ENCODE measurements around the gene CDKL5. TPM values are rescaled to one million over a fixed set of nuclear protein-coding genes. Genes with fewer than 3 reads are reported as not detected.

Gene CDKL5
- total and polyA plus RNA-seq, 3 experiments from 2014 or later, result 1.2 to 2.6 (median 1.5) TPM

GRCh38 chrX:18537068-18537467 lies 111.7 kb downstream of the CDKL5 start:
- no peak overlapping the region for H3K27ac ChIP-seq (ENCODE audit: low read depth, low read length)
- peaks cover 0 to 3% of the 10 kb centered on the region in 2 donors for H3K27me3 Mint-ChIP-seq
- H3K36me3 Mint-ChIP-seq, result peaks cover 1 to 6% (median 4%) of the 10 kb centered on the region in 3 donors
- ChIA-PET POLR2A (no interaction called here), CTCF (no interaction called here)
- H3K4me1 Mint-ChIP-seq, result peaks cover 0 to 5% (median 0%) of the 10 kb centered on the region in 3 donors
- H3K4me3 Mint-ChIP-seq, result no peak overlapping the region
- H3K9me3 ChIP-seq (ENCODE audit: low read length), result no peaks in the 10 kb centered on the region
- H3K4me1 ChIP-seq (ENCODE audit: insufficient read depth, low read length), result no peaks in the 10 kb centered on the region
- no peak overlapping the region for H3K4me3 ChIP-seq (ENCODE audit: low read length)
- DNase-seq, result no peak
- H3K27me3 ChIP-seq (ENCODE audit: insufficient read depth, low read length, poor library complexity, severe bottlenecking), result no peaks in the 10 kb centered on the region
- no peaks in the 10 kb centered on the region for H3K36me3 ChIP-seq (ENCODE audit: insufficient read depth, low read length)
- peaks cover 0 to 8% (median 3%) of the 10 kb centered on the region in 5 donors for H3K9me3 Mint-ChIP-seq
- H3K27ac Mint-ChIP-seq, result no peak overlapping the region

GRCh38 chrX:18537524-18537923 lies 112.1 kb downstream of the CDKL5 start:
- ChIA-PET POLR2A (no interaction called here), CTCF (no interaction called here)
- no peaks in the 10 kb centered on the region for H3K9me3 ChIP-seq (ENCODE audit: low read length)
- peaks cover 0 to 5% (median 0%) of the 10 kb centered on the region in 3 donors for H3K4me1 Mint-ChIP-seq
- peaks cover 1 to 6% (median 4%) of the 10 kb centered on the region in 3 donors for H3K36me3 Mint-ChIP-seq
- no peaks in the 10 kb centered on the region for H3K4me1 ChIP-seq (ENCODE audit: insufficient read depth, low read length)
- H3K27ac Mint-ChIP-seq, result no peak overlapping the region
- no peak overlapping the region for H3K4me3 ChIP-seq (ENCODE audit: low read length)
- H3K4me3 Mint-ChIP-seq, result no peak overlapping the region
- H3K9me3 Mint-ChIP-seq, result peaks cover 0 to 8% (median 3%) of the 10 kb centered on the region in 5 donors
- no peaks in the 10 kb centered on the region for H3K36me3 ChIP-seq (ENCODE audit: insufficient read depth, low read length)
- no peak overlapping the region for H3K27ac ChIP-seq (ENCODE audit: low read depth, low read length)
- no peaks in the 10 kb centered on the region for H3K27me3 ChIP-seq (ENCODE audit: insufficient read depth, low read length, poor library complexity, severe bottlenecking)
- peaks cover 0 to 3% of the 10 kb centered on the region in 2 donors for H3K27me3 Mint-ChIP-seq
- DNase-seq, result no peak

GRCh38 chrX:18542131-18542530 lies 116.7 kb downstream of the CDKL5 start:
- no peak overlapping the region for H3K27ac Mint-ChIP-seq
- CTCF ChIA-PET, result no interaction called here
- H3K36me3 Mint-ChIP-seq, result peaks cover 0 to 6% (median 4%) of the 10 kb centered on the region in 3 donors
- peaks cover 0 to 3% of the 10 kb centered on the region in 2 donors for H3K27me3 Mint-ChIP-seq
- no peaks in the 10 kb centered on the region for H3K4me1 Mint-ChIP-seq
- no peak overlapping the region for H3K4me3 Mint-ChIP-seq
- POLR2A ChIA-PET, result no interaction called here
- no peaks in the 10 kb centered on the region for H3K4me1 ChIP-seq (ENCODE audit: insufficient read depth, low read length)
- H3K36me3 ChIP-seq (ENCODE audit: insufficient read depth, low read length), result no peaks in the 10 kb centered on the region
- no peak for DNase-seq
- no peak overlapping the region for H3K4me3 ChIP-seq (ENCODE audit: low read length)
- H3K9me3 ChIP-seq (ENCODE audit: low read length), result no peaks in the 10 kb centered on the region
- peaks cover 0 to 8% (median 3%) of the 10 kb centered on the region in 5 donors for H3K9me3 Mint-ChIP-seq
- no peaks in the 10 kb centered on the region for H3K27me3 ChIP-seq (ENCODE audit: insufficient read depth, low read length, poor library complexity, severe bottlenecking)
- H3K27ac ChIP-seq (ENCODE audit: low read depth, low read length), result no peak overlapping the region

- H3K27ac ChIP-seq (ENCODE audit: low read depth, low read length), result no peak overlapping the region
- Mint-ChIP-seq H3K27ac (peak overlapping the region in 1 of 8 donors; percentile 50), H3K36me3 (peaks cover 0 to 6% (median 4%) of the 10 kb centered on the region in 3 donors), H3K9me3 (peaks cover 0 to 8% (median 3%) of the 10 kb centered on the region in 5 donors), H3K27me3 (peaks cover 0 to 3% of the 10 kb centered on the region in 2 donors), H3K4me3 (no peak overlapping the region), H3K4me1 (no peaks in the 10 kb centered on the region)
- no peaks in the 10 kb centered on the region for H3K27me3 ChIP-seq (ENCODE audit: insufficient read depth, low read length, poor library complexity, severe bottlenecking)
- no peaks in the 10 kb centered on the region for H3K9me3 ChIP-seq (ENCODE audit: low read length)
- no peak overlapping the region for H3K4me3 ChIP-seq (ENCODE audit: low read length)
- POLR2A ChIA-PET, result no interaction called here
- DNase-seq, result no peak
- no peaks in the 10 kb centered on the region for H3K36me3 ChIP-seq (ENCODE audit: insufficient read depth, low read length)
- H3K4me1 ChIP-seq (ENCODE audit: insufficient read depth, low read length), result no peaks in the 10 kb centered on the region
- CTCF ChIA-PET, result no interaction called here
Measured at GRCh38 chrX:18542905-18543304, 117.5 kb downstream of the CDKL5 start.

- CTCF ChIA-PET, result no interaction called here
- no peaks in the 10 kb centered on the region for H3K4me1 Mint-ChIP-seq
- DNase-seq, result no peak
- Histone ChIP-seq H3K27ac (ENCODE audit: low read depth, low read length) (no peak overlapping the region), H3K36me3 (ENCODE audit: insufficient read depth, low read length) (no peaks in the 10 kb centered on the region), H3K4me1 (ENCODE audit: insufficient read depth, low read length) (no peaks in the 10 kb centered on the region), H3K27me3 (ENCODE audit: insufficient read depth, low read length, poor library complexity, severe bottlenecking) (no peaks in the 10 kb centered on the region), H3K4me3 (ENCODE audit: low read length) (no peak overlapping the region), H3K9me3 (ENCODE audit: low read length) (no peaks in the 10 kb centered on the region)
- POLR2A ChIA-PET, result no interaction called here
- H3K36me3 Mint-ChIP-seq, result peaks cover 0 to 6% (median 4%) of the 10 kb centered on the region in 3 donors
- H3K27ac Mint-ChIP-seq, result no peak overlapping the region
- H3K9me3 Mint-ChIP-seq, result peaks cover 0 to 8% (median 3%) of the 10 kb centered on the region in 5 donors
- no peak overlapping the region for H3K4me3 Mint-ChIP-seq
- H3K27me3 Mint-ChIP-seq, result peaks cover 0 to 3% of the 10 kb centered on the region in 2 donors
Measured at GRCh38 chrX:18543738-18544137, 118.3 kb downstream of the CDKL5 start.

- H3K4me1 Mint-ChIP-seq, result no peaks in the 10 kb centered on the region
- ChIA-PET POLR2A (no interaction called here), CTCF (no interaction called here)
- peaks cover 0 to 3% of the 10 kb centered on the region in 2 donors for H3K27me3 Mint-ChIP-seq
- H3K27ac Mint-ChIP-seq, result no peak overlapping the region
- no peaks in the 10 kb centered on the region for H3K4me1 ChIP-seq (ENCODE audit: insufficient read depth, low read length)
- no peak for DNase-seq
- H3K4me3 Mint-ChIP-seq, result no peak overlapping the region
- H3K36me3 ChIP-seq (ENCODE audit: insufficient read depth, low read length), result no peaks in the 10 kb centered on the region
- peaks cover 0 to 6% (median 0%) of the 10 kb centered on the region in 5 donors for H3K9me3 Mint-ChIP-seq
- no peak overlapping the region for H3K4me3 ChIP-seq (ENCODE audit: low read length)
- peaks cover 0 to 6% (median 4%) of the 10 kb centered on the region in 3 donors for H3K36me3 Mint-ChIP-seq
- H3K27me3 ChIP-seq (ENCODE audit: insufficient read depth, low read length, poor library complexity, severe bottlenecking), result no peaks in the 10 kb centered on the region
- H3K27ac ChIP-seq (ENCODE audit: low read depth, low read length), result no peak overlapping the region
- no peaks in the 10 kb centered on the region for H3K9me3 ChIP-seq (ENCODE audit: low read length)
Measured at GRCh38 chrX:18545771-18546170, 120.4 kb downstream of the CDKL5 start.

GRCh38 chrX:18548996-18549395 lies 123.6 kb downstream of the CDKL5 start:
- Histone ChIP-seq H3K9me3 (ENCODE audit: low read length) (no peaks in the 10 kb centered on the region), H3K36me3 (ENCODE audit: insufficient read depth, low read length) (no peaks in the 10 kb centered on the region), H3K4me1 (ENCODE audit: insufficient read depth, low read length) (no peaks in the 10 kb centered on the region), H3K4me3 (ENCODE audit: low read length) (no peak overlapping the region), H3K27me3 (ENCODE audit: insufficient read depth, low read length, poor library complexity, severe bottlenecking) (no peaks in the 10 kb centered on the region), H3K27ac (ENCODE audit: low read depth, low read length) (no peak overlapping the region)
- ChIA-PET POLR2A (no interaction called here), CTCF (no interaction called here)
- no peak for DNase-seq
- no peaks in the 10 kb centered on the region for H3K27me3 Mint-ChIP-seq
- no peaks in the 10 kb centered on the region for H3K4me1 Mint-ChIP-seq
- no peak overlapping the region for H3K4me3 Mint-ChIP-seq
- peaks cover 0 to 2% (median 0%) of the 10 kb centered on the region in 5 donors for H3K9me3 Mint-ChIP-seq
- H3K27ac Mint-ChIP-seq, result no peak overlapping the region
- no peaks in the 10 kb centered on the region for H3K36me3 Mint-ChIP-seq

- Mint-ChIP-seq H3K9me3 (peaks cover 0 to 2% (median 0%) of the 10 kb centered on the region in 5 donors), H3K27ac (no peak overlapping the region), H3K4me1 (no peaks in the 10 kb centered on the region), H3K36me3 (no peaks in the 10 kb centered on the region), H3K4me3 (no peak overlapping the region), H3K27me3 (no peaks in the 10 kb centered on the region)
- DNase-seq, result no peak
- Histone ChIP-seq H3K27ac (ENCODE audit: low read depth, low read length) (no peak overlapping the region), H3K36me3 (ENCODE audit: insufficient read depth, low read length) (no peaks in the 10 kb centered on the region), H3K27me3 (ENCODE audit: insufficient read depth, low read length, poor library complexity, severe bottlenecking) (no peaks in the 10 kb centered on the region), H3K9me3 (ENCODE audit: low read length) (no peaks in the 10 kb centered on the region), H3K4me3 (ENCODE audit: low read length) (no peak overlapping the region), H3K4me1 (ENCODE audit: insufficient read depth, low read length) (no peaks in the 10 kb centered on the region)
- ChIA-PET CTCF (no interaction called here), POLR2A (no interaction called here)
Measured at GRCh38 chrX:18549643-18550042, 124.2 kb downstream of the CDKL5 start.

- Histone ChIP-seq H3K36me3 (ENCODE audit: insufficient read depth, low read length) (no peaks in the 10 kb centered on the region), H3K4me3 (ENCODE audit: low read length) (no peak overlapping the region), H3K27me3 (ENCODE audit: insufficient read depth, low read length, poor library complexity, severe bottlenecking) (no peaks in the 10 kb centered on the region), H3K9me3 (ENCODE audit: low read length) (no peaks in the 10 kb centered on the region), H3K27ac (ENCODE audit: low read depth, low read length) (no peak overlapping the region), H3K4me1 (ENCODE audit: insufficient read depth, low read length) (no peaks in the 10 kb centered on the region)
- CTCF ChIA-PET, result no interaction called here
- Mint-ChIP-seq H3K27me3 (peaks cover 0 to 2% of the 10 kb centered on the region in 2 donors), H3K27ac (no peak overlapping the region), H3K9me3 (peaks cover 0 to 2% (median 0%) of the 10 kb centered on the region in 5 donors), H3K4me3 (no peak overlapping the region), H3K36me3 (no peaks in the 10 kb centered on the region), H3K4me1 (no peaks in the 10 kb centered on the region)
- POLR2A ChIA-PET, result no interaction called here
- no peak for DNase-seq
Measured at GRCh38 chrX:18557879-18558278, 132.5 kb downstream of the CDKL5 start.
